H7 (cell line): Measurements from ENCODE around the gene CRHR1. TPM values are rescaled to one million over a fixed set of nuclear protein-coding genes. Genes with fewer than 3 reads are reported as not detected.
A peak's percentile ranks its signal among the peaks of the same experiment; 100 is the strongest.
"Not testable (repeated sequence)": the region's sequence is repeated elsewhere in the genome, so short reads cannot be mapped to it uniquely, and the experiment has no call there.

Experiments
- DNase-seq: peaks from one replicate; pipeline ENCODE4 v3.0.0; 2012
- H3K27me3 ChIP-seq: 2 replicates; pipeline ENCODE4 v1.6.0; 2011; ENCODE audit warnings: mild to moderate bottlenecking, low read length; ENCODE audit not compliant: control insufficient read depth, insufficient read depth
- H3K36me3 ChIP-seq: replicated peaks from 2 replicates; pipeline ENCODE4 v1.5.1; 2011; ENCODE audit warnings: low read length; ENCODE audit not compliant: control insufficient read depth, insufficient read depth
- H3K4me3 ChIP-seq: 2 replicates; pipeline ENCODE4 v1.5.1; 2011; ENCODE audit warnings: low read depth, mild to moderate bottlenecking, control low read depth, low read length, moderate library complexity; ENCODE audit not compliant: insufficient read depth
- total RNA-seq: library from RNA; depleted of rRNA; stranded (reverse); fragments of >200 nt; shearing (Covaris generic); gene quantifications from 2 replicates; pipeline ENCODE4 v1.2.3, GENCODE V29; 2014; rRNA removed

The CRHR1 gene
- 0.14 and 0.81 TPM in 2 replicates for total RNA-seq

- Histone ChIP-seq H3K4me3 (peak within 1 kb of the TSS; percentile 58), H3K36me3 (no peaks in the 10 kb centered on the region), H3K27me3 (peaks cover 46% of the 10 kb centered on the region)
- peak; percentile 88 for DNase-seq
These were observed at the start of gene CRHR1 for GRCh38 chr17:45784293-45784740. CRHR1 (plus strand) TSS chr17:45784320; CDS start chr17:45784545, 225 bp downstream.

GRCh38 chr17:45734598-45734997 is 49.5 kb upstream of the CRHR1 start:
- Histone ChIP-seq H3K4me3 (no peak overlapping the region), H3K27me3 (no peaks in the 10 kb centered on the region; the same call in 1 of the 2 replicates), H3K36me3 (no peaks in the 10 kb centered on the region)
- no peak for DNase-seq

GRCh38 chr17:45735488-45735887 is 48.6 kb upstream of the CRHR1 start:
- no peak overlapping the region for H3K4me3 ChIP-seq
- no peaks in the 10 kb centered on the region for H3K27me3 ChIP-seq
- DNase-seq, result no peak
- H3K36me3 ChIP-seq, result no peaks in the 10 kb centered on the region

- no peak for DNase-seq
- Histone ChIP-seq H3K36me3 (no peaks in the 10 kb centered on the region), H3K27me3 (peaks cover 19% of the 10 kb centered on the region), H3K4me3 (no peak overlapping the region)
These were observed 44.3 kb upstream of the CRHR1 start for GRCh38 chr17:45739786-45740185.

- peaks cover 22% of the 10 kb centered on the region for H3K27me3 ChIP-seq
- no peak overlapping the region for H3K4me3 ChIP-seq
- peak; percentile 97 for DNase-seq
- H3K36me3 ChIP-seq, result no peaks in the 10 kb centered on the region
These were observed 43.4 kb upstream of the CRHR1 start for GRCh38 chr17:45740553-45741330.

GRCh38 chr17:45742251-45742650 is 41.9 kb upstream of the CRHR1 start:
- no peak overlapping the region for H3K4me3 ChIP-seq
- H3K36me3 ChIP-seq, result no peaks in the 10 kb centered on the region
- H3K27me3 ChIP-seq, result peaks cover 30% of the 10 kb centered on the region
- DNase-seq, result no peak

- Histone ChIP-seq H3K4me3 (no peak overlapping the region), H3K27me3 (peaks cover 43% of the 10 kb centered on the region), H3K36me3 (no peaks in the 10 kb centered on the region)
- DNase-seq, result no peak
These were observed 40.3 kb upstream of the CRHR1 start for GRCh38 chr17:45743626-45744326.

- not testable (repeated sequence) for H3K4me3 ChIP-seq, DNase-seq, H3K36me3 ChIP-seq
- H3K27me3 ChIP-seq, result peaks cover 44% of the 10 kb centered on the region
These were observed 39.3 kb upstream of the CRHR1 start for GRCh38 chr17:45744826-45745225.

- DNase-seq, result peak; percentile 68
- no peaks in the 10 kb centered on the region for H3K36me3 ChIP-seq
- H3K27me3 ChIP-seq, result peaks cover 47% of the 10 kb centered on the region
- no peak overlapping the region for H3K4me3 ChIP-seq
These were observed 38.3 kb upstream of the CRHR1 start for GRCh38 chr17:45745601-45746494.

- no peaks in the 10 kb centered on the region for H3K36me3 ChIP-seq
- no peak overlapping the region for H3K4me3 ChIP-seq
- no peak for DNase-seq
- H3K27me3 ChIP-seq, result peaks cover 37% of the 10 kb centered on the region
These were observed 36.2 kb upstream of the CRHR1 start for GRCh38 chr17:45747911-45748310.

GRCh38 chr17:45748731-45749310 is 35.3 kb upstream of the CRHR1 start:
- no peaks in the 10 kb centered on the region for H3K36me3 ChIP-seq
- no peak overlapping the region for H3K4me3 ChIP-seq
- no peak for DNase-seq
- peaks cover 31% of the 10 kb centered on the region for H3K27me3 ChIP-seq

- Histone ChIP-seq H3K4me3 (no peak overlapping the region), H3K36me3 (no peaks in the 10 kb centered on the region), H3K27me3 (peaks cover 28% of the 10 kb centered on the region)
- no peak for DNase-seq
These were observed 34.2 kb upstream of the CRHR1 start for GRCh38 chr17:45749831-45750335.

GRCh38 chr17:45750779-45751440 is 33.2 kb upstream of the CRHR1 start:
- Histone ChIP-seq H3K27me3 (peaks cover 25% of the 10 kb centered on the region), H3K4me3 (no peak overlapping the region)
- no peak for DNase-seq

More at GRCh38 chr17:45750779-45751440, 33.2 kb upstream of the CRHR1 start:
- no peaks in the 10 kb centered on the region for H3K36me3 ChIP-seq
